ENCODE results near the gene SCARF2. TPM values are rescaled to one million over a fixed set of nuclear protein-coding genes. Genes with fewer than 3 reads are reported as not detected.
A peak's percentile ranks its signal among the peaks of the same experiment; 100 is the strongest.
"Not testable (repeated sequence)": the region's sequence is repeated elsewhere in the genome, so short reads cannot be mapped to it uniquely, and the experiment has no call there.

SCARF2 gene
- total and polyA plus RNA-seq, 11 donors: 1.5 to 10.1 (median 2.8) TPM

- no peak for DNase-seq
- intact Hi-C loops (cut with DNase I): loop anchor here in 5 of 10 donors (5.0 to 10.0 kb wide), 4 partner anchors 71 to 283 kb away; partner anchors contain the start of gene KLHL22 (in 2 of the 5)
- Histone ChIP-seq H3K4me3 (no peak overlapping the region), H3K9me3 (no peaks in the 10 kb centered on the region), H3K4me1 (peaks cover 0 to 45% (median 23%) of the 10 kb centered on the region in 12 donors), H3K27me3 (peaks cover 0 to 22% (median 0%) of the 10 kb centered on the region in 9 donors), H3K27ac (no peak overlapping the region), H3K36me3 (peaks cover 0 to 4% (median 0%) of the 10 kb centered on the region in 9 donors)
- WGBS, 4 donors: 88 to 93% (median 91%) methylated on average over 7 of the region's 7 CpGs
- ATAC-seq: no peak
- TF ChIP-seq POLR2A (IDR thresholded peaks at IDR 0.05): no peak
- TF ChIP-seq CTCF (IDR thresholded peaks at IDR 0.05): no peak
Measured at GRCh38 chr22:20421507-20421874, 16.1 kb downstream of the SCARF2 start.

- 94 to 95% (median 95%) methylated on average over 11 of the region's 11 CpGs for WGBS, 4 donors
- peaks cover 0 to 3% (median 0%) of the 10 kb centered on the region in 9 donors for H3K36me3 ChIP-seq
- H3K9me3 ChIP-seq: no peaks in the 10 kb centered on the region
- peaks cover 0 to 34% (median 23%) of the 10 kb centered on the region in 12 donors for H3K4me1 ChIP-seq
- no peak overlapping the region for H3K4me3 ChIP-seq
- intact Hi-C loops (cut with DNase I): loop anchor here in 5 of 10 donors (5.0 to 10.0 kb wide), 4 partner anchors 72 to 285 kb away; partner anchors contain the start of gene KLHL22 (in 2 of the 5)
- peak in 1 of 5 donors; percentile 9 for DNase-seq
- TF ChIP-seq POLR2A (IDR thresholded peaks at IDR 0.05) (no peak), CTCF (IDR thresholded peaks at IDR 0.05) (no peak)
- H3K27ac ChIP-seq: no peak overlapping the region
- peaks cover 0 to 10% (median 0%) of the 10 kb centered on the region in 9 donors for H3K27me3 ChIP-seq
- no peak for ATAC-seq
Measured at GRCh38 chr22:20420157-20420842, 17.3 kb downstream of the SCARF2 start.

DNA sequence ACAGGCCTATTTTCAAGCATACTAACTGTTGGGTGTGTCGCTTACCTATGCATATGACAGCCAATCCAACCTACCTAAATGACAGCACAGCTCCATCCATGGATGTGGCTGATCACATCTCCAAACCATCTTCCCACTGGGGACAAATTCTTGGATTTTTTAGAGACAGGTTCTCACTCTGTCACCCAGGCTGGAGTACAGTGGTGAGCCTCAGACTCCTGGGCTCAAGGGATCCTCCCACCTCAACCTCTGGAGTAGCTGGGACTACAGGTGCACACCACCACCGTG is 18.0 kb downstream of the SCARF2 start:
- DNase-seq: no peak
- H3K27ac ChIP-seq: no peak overlapping the region
- intact Hi-C loops (cut with DNase I): loop anchor here in 8 of 10 donors (2.0 to 10.0 kb wide), 6 partner anchors 37 to 278 kb away; partner anchors contain the start of gene KLHL22 (in 2 of the 8)
- H3K4me1 ChIP-seq: peaks cover 0 to 28% (median 20%) of the 10 kb centered on the region in 12 donors
- no peak for TF ChIP-seq CTCF (IDR thresholded peaks at IDR 0.05)
- no peak for TF ChIP-seq POLR2A (IDR thresholded peaks at IDR 0.05)
- H3K36me3 ChIP-seq: no peaks in the 10 kb centered on the region
- 92 to 96% (median 94%) methylated on average over 2 of the region's 2 CpGs for WGBS, 4 donors
- H3K27me3 ChIP-seq: peaks cover 0 to 3% (median 0%) of the 10 kb centered on the region in 9 donors
- no peaks in the 10 kb centered on the region for H3K9me3 ChIP-seq
- no peak overlapping the region for H3K4me3 ChIP-seq
- no peak for ATAC-seq

- peak; percentile 81 to 98 (median 88) for TF ChIP-seq CTCF (IDR thresholded peaks at IDR 0.05)
- TF ChIP-seq POLR2A (IDR thresholded peaks at IDR 0.05): no peak
- Histone ChIP-seq H3K4me1 (peaks cover 0 to 15% (median 9%) of the 10 kb centered on the region in 12 donors), H3K36me3 (no peaks in the 10 kb centered on the region), H3K27me3 (no peaks in the 10 kb centered on the region), H3K4me3 (peak overlapping the region in 9 of 12 donors; percentile 22 to 55 (median 46)), H3K9me3 (no peaks in the 10 kb centered on the region), H3K27ac (peak overlapping the region in 1 of 12 donors; percentile 71)
- DNase-seq (peak; percentile 83 to 91 (median 85)), ATAC-seq (peak; percentile 80 to 92 (median 90))
- intact Hi-C loops (cut with DNase I): loop anchor here (1.0 to 10.0 kb wide), 7 partner anchors 38 to 279 kb away; partner anchors contain the start of gene KLHL22 (in 2 of the 10)
- WGBS, 4 donors: 14 to 22% (median 17%) methylated on average over 22 to 42 of the region's 42 CpGs
Measured at GRCh38 chr22:20418211-20418788, 19.3 kb downstream of the SCARF2 start.

GRCh38 chr22:20415699-20416098 is 21.9 kb downstream of the SCARF2 start:
- not testable (repeated sequence) for H3K27ac ChIP-seq, H3K9me3 ChIP-seq, H3K36me3 ChIP-seq, H3K4me1 ChIP-seq, H3K4me3 ChIP-seq, H3K27me3 ChIP-seq, DNase-seq, ATAC-seq
- WGBS, 4 donors: 86 to 93% (median 90%) methylated on average over 3 of the region's 3 CpGs
- intact Hi-C loops (cut with DNase I): loop anchor here in 6 of 10 donors (5.0 to 10.0 kb wide), 3 partner anchors 82 to 282 kb away; partner anchors contain the start of gene KLHL22 (in 2 of the 6)

DNA sequence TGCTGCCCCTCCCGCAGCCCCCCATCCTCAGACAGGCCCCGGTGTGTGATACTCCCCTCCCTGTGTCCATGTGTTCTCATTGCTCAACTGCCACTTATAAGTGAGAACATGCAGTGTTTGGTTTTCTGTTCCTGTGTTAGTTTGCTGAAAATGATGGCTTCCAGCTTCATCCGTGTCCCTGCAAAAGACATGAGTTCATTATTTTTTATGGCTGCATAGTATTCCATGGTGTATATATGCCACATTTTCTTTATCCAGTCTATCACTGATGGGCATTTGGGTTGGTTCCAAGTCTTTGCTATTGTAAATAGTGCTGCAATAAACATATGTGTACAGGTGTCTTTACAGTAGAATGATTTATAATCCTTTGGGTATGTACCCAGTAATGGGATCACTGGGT is 22.4 kb downstream of the SCARF2 start:
- H3K27me3 ChIP-seq, H3K4me3 ChIP-seq, H3K27ac ChIP-seq, H3K9me3 ChIP-seq, DNase-seq, H3K36me3 ChIP-seq, ATAC-seq, H3K4me1 ChIP-seq: not testable (repeated sequence)
- intact Hi-C loops (cut with DNase I): loop anchor here in 6 of 10 donors (5.0 to 10.0 kb wide), 3 partner anchors 82 to 282 kb away; partner anchors contain the start of gene KLHL22 (in 2 of the 6)
- 84 to 94% (median 92%) methylated on average over 3 of the region's 3 CpGs for WGBS, 4 donors
